HCT116 (cell line): ENCODE measurements around the gene FRS2.

Source experiments
- CBX3 ChIP-seq: IDR thresholded peaks from 2 replicates; pipeline ENCODE4 v1.6.1; 2012; ENCODE audit warnings: low read depth
- EZH2 ChIP-seq: fragments of 200-600 bp; sonication (generic); IDR thresholded peaks from 2 replicates; pipeline ENCODE4 v1.6.1; 2017; ENCODE audit warnings: antibody characterized with exemption, mixed run types
- FOSL1 ChIP-seq: IDR thresholded peaks from 2 replicates; pipeline ENCODE4 v1.6.1; 2012; ENCODE audit warnings: low read depth
- POLR2AphosphoS5 ChIP-seq: IDR thresholded peaks from 2 replicates; pipeline ENCODE4 v1.6.1; 2011; ENCODE audit warnings: mild to moderate bottlenecking, low read depth, low read length, moderate library complexity
- RAD21 ChIP-seq: IDR thresholded peaks from 2 replicates; pipeline ENCODE4 v1.6.1; 2012; ENCODE audit warnings: low read depth, mild to moderate bottlenecking
- SIN3A ChIP-seq: IDR thresholded peaks from 2 replicates; pipeline ENCODE4 v1.6.1; 2012; ENCODE audit warnings: low read depth
- SP1 ChIP-seq: IDR thresholded peaks from 2 replicates; pipeline ENCODE4 v1.6.1; 2012; ENCODE audit warnings: low read depth
- YY1 ChIP-seq: IDR thresholded peaks from 2 replicates; pipeline ENCODE4 v1.6.1; 2011; ENCODE audit warnings: low read length, low read depth, moderate library complexity, mild to moderate bottlenecking; ENCODE audit not compliant: insufficient replicate concordance; ENCODE audit errors: extremely low read depth
- ZNF274 ChIP-seq: fragments of 200-500 bp; sonication (Bioruptor generic); IDR thresholded peaks from 2 replicates; pipeline ENCODE4 v1.6.1; 2014; ENCODE audit warnings: mild to moderate bottlenecking, low read depth, low read length, inconsistent platforms
- TF ChIP-seq, protein P1 (sequence below): IDR thresholded peaks from 2 replicates; pipeline ENCODE4 v1.6.1; 2012
- TF ChIP-seq, protein P2 (sequence below), 3 experiments: fragments of 200-600 bp in 1 of 3; sonication (generic) in 1 of 3; IDR thresholded peaks in 2 of 3; conservative IDR thresholded peaks in 1 of 3; 2 replicates each; pipeline ENCODE4 v1.5.1; 2012 to 2017; ENCODE audit warnings: low read depth in 2 of 3, low read length in 2 of 3, antibody characterized with exemption in 1 of 3, borderline replicate concordance in 1 of 3, control low read depth in 1 of 3, mild to moderate bottlenecking in 1 of 3, mixed read lengths in 1 of 3, mixed run types in 1 of 3, moderate library complexity in 1 of 3; ENCODE audit not compliant: insufficient read depth in 1 of 3
- TF ChIP-seq, protein P3 (sequence below): IDR thresholded peaks from 2 replicates; pipeline ENCODE4 v1.6.1; 2012
- TF ChIP-seq, protein P4 (sequence below): IDR thresholded peaks from 2 replicates; pipeline ENCODE4 v1.6.1; 2011; ENCODE audit warnings: mild to moderate bottlenecking, low read length, moderate library complexity; ENCODE audit not compliant: insufficient replicate concordance; ENCODE audit errors: extremely low read depth
- TF ChIP-seq, protein P5 (sequence below): IDR thresholded peaks from 2 replicates; pipeline ENCODE4 v1.6.1; 2012; ENCODE audit warnings: low read depth

DNA sequence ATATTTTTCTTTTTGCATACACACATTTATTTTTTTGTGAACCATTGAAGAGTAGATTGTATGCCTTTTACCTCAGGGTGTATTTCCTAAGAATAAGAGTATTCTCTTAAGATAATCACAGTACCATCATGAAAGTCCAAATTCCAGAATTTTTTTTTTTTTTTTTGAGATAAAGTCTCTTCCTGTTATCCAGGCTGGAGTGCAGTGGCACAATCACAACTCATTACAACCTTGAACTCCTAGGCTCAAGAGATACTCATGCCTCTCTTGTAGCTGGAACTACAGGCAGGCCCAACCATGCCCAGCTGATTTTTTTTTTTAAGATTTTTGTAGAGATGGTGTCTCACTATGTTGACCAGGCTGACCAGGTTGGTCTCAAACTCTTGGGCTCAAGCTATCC, 10.9 kb downstream of the FRS2 start:
- TF ChIP-seq, protein P1, sequence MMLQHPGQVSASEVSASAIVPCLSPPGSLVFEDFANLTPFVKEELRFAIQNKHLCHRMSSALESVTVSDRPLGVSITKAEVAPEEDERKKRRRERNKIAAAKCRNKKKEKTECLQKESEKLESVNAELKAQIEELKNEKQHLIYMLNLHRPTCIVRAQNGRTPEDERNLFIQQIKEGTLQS = no peak
- no peak for TF ChIP-seq FOSL1
- TF ChIP-seq, protein P2, sequence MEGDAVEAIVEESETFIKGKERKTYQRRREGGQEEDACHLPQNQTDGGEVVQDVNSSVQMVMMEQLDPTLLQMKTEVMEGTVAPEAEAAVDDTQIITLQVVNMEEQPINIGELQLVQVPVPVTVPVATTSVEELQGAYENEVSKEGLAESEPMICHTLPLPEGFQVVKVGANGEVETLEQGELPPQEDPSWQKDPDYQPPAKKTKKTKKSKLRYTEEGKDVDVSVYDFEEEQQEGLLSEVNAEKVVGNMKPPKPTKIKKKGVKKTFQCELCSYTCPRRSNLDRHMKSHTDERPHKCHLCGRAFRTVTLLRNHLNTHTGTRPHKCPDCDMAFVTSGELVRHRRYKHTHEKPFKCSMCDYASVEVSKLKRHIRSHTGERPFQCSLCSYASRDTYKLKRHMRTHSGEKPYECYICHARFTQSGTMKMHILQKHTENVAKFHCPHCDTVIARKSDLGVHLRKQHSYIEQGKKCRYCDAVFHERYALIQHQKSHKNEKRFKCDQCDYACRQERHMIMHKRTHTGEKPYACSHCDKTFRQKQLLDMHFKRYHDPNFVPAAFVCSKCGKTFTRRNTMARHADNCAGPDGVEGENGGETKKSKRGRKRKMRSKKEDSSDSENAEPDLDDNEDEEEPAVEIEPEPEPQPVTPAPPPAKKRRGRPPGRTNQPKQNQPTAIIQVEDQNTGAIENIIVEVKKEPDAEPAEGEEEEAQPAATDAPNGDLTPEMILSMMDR (IDR thresholded peaks at IDR 0.05 in 2 of 3, conservative IDR thresholded peaks at IDR 0.05 in 1 of 3; ENCODE audit: borderline replicate concordance in 1 of 3, insufficient read depth in 1 of 3, low read depth in 2 of 3, low read length in 2 of 3) = no peak
- TF ChIP-seq RAD21 = no peak
- TF ChIP-seq, protein P3, sequence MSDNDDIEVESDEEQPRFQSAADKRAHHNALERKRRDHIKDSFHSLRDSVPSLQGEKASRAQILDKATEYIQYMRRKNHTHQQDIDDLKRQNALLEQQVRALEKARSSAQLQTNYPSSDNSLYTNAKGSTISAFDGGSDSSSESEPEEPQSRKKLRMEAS = no peak
- TF ChIP-seq, protein P4, sequence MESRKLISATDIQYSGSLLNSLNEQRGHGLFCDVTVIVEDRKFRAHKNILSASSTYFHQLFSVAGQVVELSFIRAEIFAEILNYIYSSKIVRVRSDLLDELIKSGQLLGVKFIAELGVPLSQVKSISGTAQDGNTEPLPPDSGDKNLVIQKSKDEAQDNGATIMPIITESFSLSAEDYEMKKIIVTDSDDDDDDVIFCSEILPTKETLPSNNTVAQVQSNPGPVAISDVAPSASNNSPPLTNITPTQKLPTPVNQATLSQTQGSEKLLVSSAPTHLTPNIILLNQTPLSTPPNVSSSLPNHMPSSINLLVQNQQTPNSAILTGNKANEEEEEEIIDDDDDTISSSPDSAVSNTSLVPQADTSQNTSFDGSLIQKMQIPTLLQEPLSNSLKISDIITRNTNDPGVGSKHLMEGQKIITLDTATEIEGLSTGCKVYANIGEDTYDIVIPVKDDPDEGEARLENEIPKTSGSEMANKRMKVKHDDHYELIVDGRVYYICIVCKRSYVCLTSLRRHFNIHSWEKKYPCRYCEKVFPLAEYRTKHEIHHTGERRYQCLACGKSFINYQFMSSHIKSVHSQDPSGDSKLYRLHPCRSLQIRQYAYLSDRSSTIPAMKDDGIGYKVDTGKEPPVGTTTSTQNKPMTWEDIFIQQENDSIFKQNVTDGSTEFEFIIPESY = no peak
- no peak for TF ChIP-seq CBX3
- no peak for TF ChIP-seq YY1
- no peak for TF ChIP-seq POLR2AphosphoS5
- TF ChIP-seq EZH2 = no peak
- TF ChIP-seq, protein P5, sequence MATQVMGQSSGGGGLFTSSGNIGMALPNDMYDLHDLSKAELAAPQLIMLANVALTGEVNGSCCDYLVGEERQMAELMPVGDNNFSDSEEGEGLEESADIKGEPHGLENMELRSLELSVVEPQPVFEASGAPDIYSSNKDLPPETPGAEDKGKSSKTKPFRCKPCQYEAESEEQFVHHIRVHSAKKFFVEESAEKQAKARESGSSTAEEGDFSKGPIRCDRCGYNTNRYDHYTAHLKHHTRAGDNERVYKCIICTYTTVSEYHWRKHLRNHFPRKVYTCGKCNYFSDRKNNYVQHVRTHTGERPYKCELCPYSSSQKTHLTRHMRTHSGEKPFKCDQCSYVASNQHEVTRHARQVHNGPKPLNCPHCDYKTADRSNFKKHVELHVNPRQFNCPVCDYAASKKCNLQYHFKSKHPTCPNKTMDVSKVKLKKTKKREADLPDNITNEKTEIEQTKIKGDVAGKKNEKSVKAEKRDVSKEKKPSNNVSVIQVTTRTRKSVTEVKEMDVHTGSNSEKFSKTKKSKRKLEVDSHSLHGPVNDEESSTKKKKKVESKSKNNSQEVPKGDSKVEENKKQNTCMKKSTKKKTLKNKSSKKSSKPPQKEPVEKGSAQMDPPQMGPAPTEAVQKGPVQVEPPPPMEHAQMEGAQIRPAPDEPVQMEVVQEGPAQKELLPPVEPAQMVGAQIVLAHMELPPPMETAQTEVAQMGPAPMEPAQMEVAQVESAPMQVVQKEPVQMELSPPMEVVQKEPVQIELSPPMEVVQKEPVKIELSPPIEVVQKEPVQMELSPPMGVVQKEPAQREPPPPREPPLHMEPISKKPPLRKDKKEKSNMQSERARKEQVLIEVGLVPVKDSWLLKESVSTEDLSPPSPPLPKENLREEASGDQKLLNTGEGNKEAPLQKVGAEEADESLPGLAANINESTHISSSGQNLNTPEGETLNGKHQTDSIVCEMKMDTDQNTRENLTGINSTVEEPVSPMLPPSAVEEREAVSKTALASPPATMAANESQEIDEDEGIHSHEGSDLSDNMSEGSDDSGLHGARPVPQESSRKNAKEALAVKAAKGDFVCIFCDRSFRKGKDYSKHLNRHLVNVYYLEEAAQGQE = no peak
- no peak for TF ChIP-seq SP1
- TF ChIP-seq ZNF274 = no peak
- no peak for TF ChIP-seq SIN3A
